Ascending aorta (tissue), 2 donors: Measurements from ENCODE around the gene RPL27. TPM values are rescaled to one million over a fixed set of nuclear protein-coding genes. Genes with fewer than 3 reads are reported as not detected.

Experiments used
- DNase-seq, 2 donors: peaks; one replicate each; pipeline ENCODE4 v3.0.0-alpha.2; 2019; ENCODE audit warnings: low spot score in 2 of 2
- H3K27ac ChIP-seq, 2 donors: fragments of 200-600 bp; sonication (generic); one replicate each; pipeline ENCODE4 v1.5.1; 2016 to 2017; ENCODE audit warnings: mild to moderate bottlenecking in 1 of 2
- H3K27me3 ChIP-seq: fragments of 200-600 bp; sonication (generic); one replicate; pipeline ENCODE4 v1.5.1; 2017
- H3K36me3 ChIP-seq, 2 donors: fragments of 200-600 bp; sonication (generic); one replicate each; pipeline ENCODE4 v1.5.1; 2016
- H3K4me1 ChIP-seq, 2 donors: fragments of 200-600 bp; sonication (generic); one replicate each; pipeline ENCODE4 v1.5.1; 2016 to 2017; ENCODE audit warnings: mild to moderate bottlenecking in 1 of 2
- H3K4me3 ChIP-seq, 2 donors: fragments of 200-600 bp; sonication (generic); one replicate each; pipeline ENCODE4 v1.5.1; 2016 to 2017; ENCODE audit warnings: mild to moderate bottlenecking in 1 of 2
- H3K9me3 ChIP-seq, 2 donors: fragments of 200-600 bp; sonication (generic); one replicate each; pipeline ENCODE4 v1.5.1; 2016
- CTCF ChIP-seq, 3 experiments: fragments of 200-600 bp in 2 of 3; fragments of 450-650 bp in 1 of 3; sonication (generic) in 2 of 3; IDR thresholded peaks; one replicate each; pipeline ENCODE4 v1.5.1; 2016 to 2019; ENCODE audit warnings: antibody characterized with exemption in 3 of 3, mild to moderate bottlenecking in 1 of 3, moderate library complexity in 1 of 3
- intact Hi-C: fragments of 100-400 bp; cut with DNase I; formaldehyde crosslinking; loops from one replicate; pipeline ENCODE4 v1.15.1; 2023
- total RNA-seq: library from RNA; depleted of rRNA; stranded (reverse); fragments of >200 nt; gene quantifications from one replicate; pipeline ENCODE4 v1.1.0, GENCODE V29; 2016

Gene RPL27
- total RNA-seq, 1 donor from 2014 or later, result 417 TPM

GRCh38 chr17:43016216-43016615 is 18.0 kb downstream of the RPL27 start:
- no peaks in the 10 kb centered on the region for H3K9me3 ChIP-seq
- no peak for TF ChIP-seq CTCF (IDR thresholded peaks at IDR 0.05)
- intact Hi-C loops, result no loop called here
- H3K36me3 ChIP-seq, result peaks cover 37 to 44% of the 10 kb centered on the region in 2 donors
- H3K27me3 ChIP-seq, result no peaks in the 10 kb centered on the region
- DNase-seq, result no peak
- peak overlapping the region; percentile 20 to 28 for H3K27ac ChIP-seq
- peaks cover 0 to 12% of the 10 kb centered on the region in 2 donors for H3K4me1 ChIP-seq
- H3K4me3 ChIP-seq, result no peak overlapping the region

- H3K9me3 ChIP-seq, result no peaks in the 10 kb centered on the region
- H3K36me3 ChIP-seq, result peaks cover 35 to 36% of the 10 kb centered on the region in 2 donors
- H3K4me3 ChIP-seq, result no peak overlapping the region
- H3K27ac ChIP-seq, result no peak overlapping the region
- no peaks in the 10 kb centered on the region for H3K27me3 ChIP-seq
- peaks cover 0 to 17% of the 10 kb centered on the region in 2 donors for H3K4me1 ChIP-seq
- no peak for DNase-seq
- no peak for TF ChIP-seq CTCF (IDR thresholded peaks at IDR 0.05)
- intact Hi-C loops, result no loop called here
These were observed 20.0 kb downstream of the RPL27 start for GRCh38 chr17:43018008-43018853.

DNA sequence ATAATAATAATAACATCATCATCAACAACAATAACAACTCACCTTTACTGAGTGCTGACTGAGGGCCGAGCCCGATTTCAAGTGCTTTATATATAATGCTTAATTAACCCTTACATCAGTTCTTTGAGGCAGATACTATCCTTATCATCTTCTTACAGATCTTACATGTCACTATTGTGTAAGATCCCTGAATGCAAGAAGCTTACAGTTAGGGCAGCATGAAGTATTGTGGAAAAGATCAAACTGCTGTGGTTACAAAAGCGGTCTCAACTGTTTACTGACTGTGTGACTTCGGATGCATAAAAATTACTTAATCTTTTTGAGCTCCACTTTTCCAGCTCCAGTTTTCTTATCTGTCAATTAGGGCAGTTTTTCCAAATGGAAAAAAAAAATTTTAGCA is 20.7 kb downstream of the RPL27 start:
- intact Hi-C loops, result no loop called here
- peaks cover 0 to 17% of the 10 kb centered on the region in 2 donors for H3K4me1 ChIP-seq
- peak overlapping the region in 1 of 2 donors; percentile 90 for H3K27ac ChIP-seq
- peaks cover 30 to 33% of the 10 kb centered on the region in 2 donors for H3K36me3 ChIP-seq
- no peak for TF ChIP-seq CTCF (IDR thresholded peaks at IDR 0.05)
- H3K27me3 ChIP-seq, result no peaks in the 10 kb centered on the region
- H3K9me3 ChIP-seq, result no peaks in the 10 kb centered on the region
- DNase-seq, result no peak
- no peak overlapping the region for H3K4me3 ChIP-seq

GRCh38 chr17:43019418-43019817 is 21.2 kb downstream of the RPL27 start:
- H3K27me3 ChIP-seq, result no peaks in the 10 kb centered on the region
- peaks cover 0 to 17% of the 10 kb centered on the region in 2 donors for H3K4me1 ChIP-seq
- DNase-seq, result no peak
- intact Hi-C loops, result no loop called here
- H3K27ac ChIP-seq, result peak overlapping the region; percentile 73 to 90
- H3K36me3 ChIP-seq, result peaks cover 27 to 28% of the 10 kb centered on the region in 2 donors
- peak overlapping the region in 1 of 2 donors; percentile 17 for H3K4me3 ChIP-seq
- no peaks in the 10 kb centered on the region for H3K9me3 ChIP-seq
- TF ChIP-seq CTCF (IDR thresholded peaks at IDR 0.05), result no peak

GRCh38 chr17:43020030-43020621 is 21.9 kb downstream of the RPL27 start:
- Histone ChIP-seq H3K9me3 (no peaks in the 10 kb centered on the region), H3K4me3 (peak overlapping the region in 1 of 2 donors; percentile 82), H3K27ac (peak overlapping the region; percentile 73 to 90), H3K36me3 (peaks cover 21 to 27% of the 10 kb centered on the region in 2 donors), H3K4me1 (peaks cover 0 to 17% of the 10 kb centered on the region in 2 donors), H3K27me3 (no peaks in the 10 kb centered on the region)
- no peak for DNase-seq
- intact Hi-C loops, result loop anchor here (10.0 kb wide), 1 partner anchor 465 kb away; the partner anchor contains the start of gene DHX8
- no peak for TF ChIP-seq CTCF (IDR thresholded peaks at IDR 0.05)
